T-helper 1 cell (primary cell): ENCODE results near the gene RETN.
A peak's percentile ranks its signal among the peaks of the same experiment; 100 is the strongest.

Source experiments
- DNase-seq, 5 donors: peaks; one replicate each; pipeline ENCODE4 v3.0.0-alpha.2; 2012 to 2020

RETN gene

DNA sequence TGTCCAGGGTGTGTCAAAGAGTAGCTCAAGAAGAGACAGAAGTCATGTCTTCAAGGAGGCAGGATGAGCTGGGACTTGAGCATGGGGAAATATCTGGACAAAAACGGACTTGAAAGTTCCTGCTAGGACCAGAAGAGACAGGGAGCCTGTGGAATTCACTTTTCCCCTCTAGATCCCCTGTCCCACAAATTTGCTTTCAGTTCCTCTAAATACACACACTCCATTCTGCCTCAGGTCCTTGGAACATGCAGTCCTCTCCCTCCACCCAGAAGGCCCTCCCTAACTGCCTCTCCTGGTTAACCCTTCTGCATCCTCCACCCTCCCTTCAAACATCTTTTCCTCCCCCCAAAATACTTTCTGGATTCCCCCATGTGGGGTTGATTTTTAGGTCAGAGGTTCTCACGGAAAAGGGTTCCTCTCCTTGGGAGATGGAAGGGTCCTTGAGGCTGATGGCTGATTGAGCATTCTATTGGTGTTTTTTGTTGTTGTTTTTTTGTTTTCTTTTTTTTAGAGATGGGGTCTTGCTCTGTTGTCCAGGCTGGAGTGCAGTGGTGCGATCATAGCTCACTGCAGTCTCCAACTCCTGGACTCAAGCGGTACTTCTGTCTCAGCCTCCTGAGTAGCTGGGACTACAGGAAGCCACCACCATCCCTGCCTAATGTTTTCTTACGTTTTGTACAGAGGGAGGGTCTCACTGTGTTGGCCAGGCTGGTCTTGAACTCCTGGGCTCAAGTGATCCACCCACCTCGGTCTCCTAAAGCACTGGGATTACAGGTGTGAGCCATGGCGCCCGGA lies 6.9 kb upstream of the RETN start:
- no peak for DNase-seq

GRCh38 chr19:7662657-7663056 lies 6.2 kb upstream of the RETN start:
- DNase-seq, result no peak

DNA sequence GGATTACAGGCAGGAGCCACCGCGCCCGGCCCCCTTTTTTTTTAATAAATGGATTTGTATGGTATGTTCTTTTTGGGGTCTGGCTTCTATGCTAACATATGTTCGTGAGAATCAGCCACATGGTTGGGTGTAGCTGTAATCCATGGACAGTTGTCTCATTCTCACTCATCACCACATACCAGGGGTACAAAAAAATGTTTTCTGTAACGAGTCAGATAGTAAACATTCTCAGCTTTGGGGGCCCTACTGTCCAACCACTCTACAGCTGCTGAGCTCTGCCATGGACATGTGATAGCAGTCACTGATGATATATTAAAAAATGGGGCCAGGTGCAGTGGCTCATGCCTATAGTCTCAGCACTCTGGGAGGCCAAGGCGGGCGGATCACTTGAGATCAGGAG lies 5.1 kb upstream of the RETN start:
- DNase-seq, result no peak

GRCh38 chr19:7665076-7665475 lies 3.8 kb upstream of the RETN start:
- no peak for DNase-seq

DNA sequence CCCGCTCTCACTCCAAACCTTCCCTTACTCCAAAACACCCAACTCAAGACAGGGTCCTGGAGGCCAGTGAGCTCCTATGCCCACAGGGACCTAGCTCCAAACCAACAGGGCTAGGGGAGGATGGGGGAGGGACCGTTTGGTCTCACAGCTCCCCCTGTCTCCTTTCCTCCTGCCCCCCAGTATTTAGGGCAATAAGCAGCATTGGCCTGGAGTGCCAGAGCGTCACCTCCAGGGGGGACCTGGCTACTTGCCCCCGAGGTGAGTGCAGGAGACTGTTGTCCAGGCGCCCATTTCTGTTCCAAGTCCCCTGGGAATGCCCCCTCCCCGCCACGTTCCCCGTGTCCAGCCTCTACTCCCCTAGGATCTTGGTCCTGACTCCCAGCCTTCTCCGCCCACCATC lies 792 bp downstream of the RETN start:
- DNase-seq, result no peak

GRCh38 chr19:7670150-7670783 lies 1.4 kb downstream of the RETN start:
- DNase-seq, result peak in 1 of 5 donors; percentile 24

DNA sequence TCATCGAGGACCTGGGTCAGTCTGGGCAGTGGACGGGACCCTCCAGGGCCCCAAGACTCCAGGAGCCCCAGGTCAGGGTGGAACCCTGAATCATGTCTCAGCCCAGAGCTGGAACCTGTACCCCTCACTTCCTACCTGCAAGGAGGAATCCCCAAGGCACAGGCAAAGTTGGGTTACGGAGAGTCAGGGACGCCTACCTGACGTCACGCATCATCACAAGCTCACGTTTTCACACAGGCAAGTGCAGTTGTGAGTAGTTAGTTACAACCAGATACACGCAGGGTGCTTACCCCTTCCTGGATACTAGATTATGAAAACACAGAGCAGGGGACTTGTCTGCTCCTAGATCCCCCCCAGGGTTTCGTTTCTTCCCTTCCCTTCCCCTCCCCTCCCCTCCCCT lies 1.9 kb downstream of the RETN start:
- no peak for DNase-seq

GRCh38 chr19:7672522-7672921 lies 3.7 kb downstream of the RETN start:
- no peak for DNase-seq

DNA sequence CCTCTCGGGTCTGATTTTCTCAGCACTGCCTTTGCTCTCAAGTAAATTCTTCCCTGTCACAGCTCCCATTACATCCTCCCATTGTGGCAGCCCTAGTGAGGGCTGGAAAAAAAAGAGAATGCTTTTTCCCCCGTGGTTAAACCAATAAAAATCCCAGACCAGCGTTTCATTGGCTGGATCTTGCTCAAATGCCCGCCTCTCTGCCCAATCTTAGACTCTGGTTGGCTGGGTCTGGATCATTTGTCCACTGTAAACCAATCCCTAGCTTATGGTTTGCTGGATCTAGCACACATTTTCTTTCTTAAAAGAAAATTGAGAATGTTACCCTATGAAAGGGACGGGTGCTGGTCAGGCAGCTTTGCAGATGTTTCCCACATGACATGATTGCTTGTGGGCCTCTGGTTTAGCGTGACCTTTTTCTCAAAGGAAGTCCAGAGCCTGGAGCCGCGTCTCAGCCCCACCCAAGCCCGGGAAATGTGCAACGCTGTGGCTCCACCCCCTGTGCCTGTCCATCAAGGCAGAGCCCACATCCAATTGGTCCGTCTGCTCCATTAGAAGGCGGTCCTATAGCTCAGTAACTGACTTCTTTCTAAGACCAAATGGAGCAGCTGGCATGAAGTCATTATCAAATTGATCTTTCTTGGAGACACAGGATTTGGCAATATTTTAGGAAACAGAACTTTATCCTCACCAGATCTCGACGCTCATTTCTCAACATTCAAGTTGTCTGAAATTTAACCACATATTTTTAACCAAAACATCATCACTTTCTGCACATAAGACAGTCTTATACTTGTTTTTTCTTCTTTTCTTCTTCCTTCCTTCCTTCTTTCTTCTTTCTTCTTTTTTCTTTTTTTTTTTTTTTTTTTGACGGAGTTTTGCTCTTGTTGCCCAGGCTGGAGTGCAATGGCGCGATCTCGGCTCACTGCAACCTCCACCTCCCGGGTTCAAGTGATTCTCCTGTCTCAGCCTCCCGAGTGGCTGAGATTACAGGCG lies 5.5 kb downstream of the RETN start:
- DNase-seq, result peak in 1 of 5 donors; percentile 45

DNA sequence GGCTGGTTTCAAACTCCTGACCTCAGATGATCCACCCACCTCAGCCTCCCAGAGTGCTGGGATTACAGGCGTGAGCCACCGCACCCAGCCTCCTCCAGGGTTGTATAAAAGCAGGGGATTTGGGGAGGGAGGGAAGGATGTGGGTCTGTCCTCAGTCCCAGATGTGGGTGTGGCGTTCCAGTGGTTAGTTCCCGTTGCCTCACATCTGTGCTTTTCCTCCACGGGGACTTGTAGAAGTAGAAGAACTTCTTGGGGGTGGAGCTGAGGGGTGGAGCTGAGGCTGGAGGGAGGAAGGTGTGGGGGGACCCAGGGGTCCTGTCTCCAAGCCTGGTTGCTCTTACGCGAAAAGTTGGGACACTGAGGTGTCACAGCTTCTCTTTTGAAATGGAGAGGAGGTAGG lies 7.5 kb downstream of the RETN start:
- no peak for DNase-seq

DNA sequence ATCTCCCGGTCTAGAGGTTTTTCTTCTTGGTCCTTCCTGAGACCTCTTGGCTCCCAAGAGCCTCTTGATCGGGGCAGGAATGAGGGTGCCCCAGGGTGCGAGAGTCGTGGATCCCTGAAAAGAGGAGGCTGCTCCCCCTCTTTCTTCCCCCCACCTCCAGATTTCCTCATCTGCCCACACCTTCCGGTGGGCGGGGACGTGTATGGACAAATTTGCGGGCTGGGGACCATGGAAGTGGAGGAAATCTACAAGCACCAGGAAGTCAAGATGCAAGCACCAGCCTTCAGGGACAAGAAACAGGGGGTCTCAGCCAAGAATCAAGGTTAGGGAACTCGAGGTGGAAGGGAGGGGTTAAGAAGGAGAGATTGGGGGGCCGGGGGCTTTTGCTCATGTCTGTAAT lies 8.0 kb downstream of the RETN start, which contains the start of gene MCEMP1:
TSS of gene MCEMP1 (plus strand) at position 237 of the 400 bp plus-strand sequence. CDS start at position 268, 31 bp downstream.
- DNase-seq, result no peak

GRCh38 chr19:7677669-7678311 lies 8.9 kb downstream of the RETN start:
- no peak for DNase-seq

DNA sequence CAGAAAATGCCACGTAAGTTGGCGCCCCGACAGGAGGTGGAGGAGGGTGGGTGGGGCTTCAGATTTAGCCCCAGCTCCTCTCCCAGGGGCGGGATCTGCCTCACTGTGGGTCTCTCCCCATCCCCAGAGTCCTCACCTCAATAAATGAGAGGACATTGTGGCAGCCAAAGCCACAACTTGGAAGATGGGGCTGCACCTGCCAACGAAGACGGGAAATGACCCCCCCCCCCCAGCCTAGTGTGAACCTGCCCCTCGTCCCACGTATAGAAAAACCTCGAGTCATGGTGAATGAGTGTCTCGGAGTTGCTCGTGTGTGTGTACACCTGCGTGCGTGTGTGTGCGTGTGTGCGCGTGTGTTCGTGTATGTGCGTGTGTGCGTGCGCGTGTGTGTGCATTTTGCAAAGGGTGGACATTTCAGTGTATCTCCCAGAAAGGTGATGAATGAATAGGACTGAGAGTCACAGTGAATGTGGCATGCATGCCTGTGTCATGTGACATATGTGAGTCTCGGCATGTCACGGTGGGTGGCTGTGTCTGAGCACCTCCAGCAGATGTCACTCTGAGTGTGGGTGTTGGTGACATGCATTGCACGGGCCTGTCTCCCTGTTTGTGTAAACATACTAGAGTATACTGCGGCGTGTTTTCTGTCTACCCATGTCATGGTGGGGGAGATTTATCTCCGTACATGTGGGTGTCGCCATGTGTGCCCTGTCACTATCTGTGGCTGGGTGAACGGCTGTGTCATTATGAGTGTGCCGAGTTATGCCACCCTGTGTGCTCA lies 10.3 kb downstream of the RETN start:
- peak; percentile 36 to 72 (median 63) for DNase-seq

DNA sequence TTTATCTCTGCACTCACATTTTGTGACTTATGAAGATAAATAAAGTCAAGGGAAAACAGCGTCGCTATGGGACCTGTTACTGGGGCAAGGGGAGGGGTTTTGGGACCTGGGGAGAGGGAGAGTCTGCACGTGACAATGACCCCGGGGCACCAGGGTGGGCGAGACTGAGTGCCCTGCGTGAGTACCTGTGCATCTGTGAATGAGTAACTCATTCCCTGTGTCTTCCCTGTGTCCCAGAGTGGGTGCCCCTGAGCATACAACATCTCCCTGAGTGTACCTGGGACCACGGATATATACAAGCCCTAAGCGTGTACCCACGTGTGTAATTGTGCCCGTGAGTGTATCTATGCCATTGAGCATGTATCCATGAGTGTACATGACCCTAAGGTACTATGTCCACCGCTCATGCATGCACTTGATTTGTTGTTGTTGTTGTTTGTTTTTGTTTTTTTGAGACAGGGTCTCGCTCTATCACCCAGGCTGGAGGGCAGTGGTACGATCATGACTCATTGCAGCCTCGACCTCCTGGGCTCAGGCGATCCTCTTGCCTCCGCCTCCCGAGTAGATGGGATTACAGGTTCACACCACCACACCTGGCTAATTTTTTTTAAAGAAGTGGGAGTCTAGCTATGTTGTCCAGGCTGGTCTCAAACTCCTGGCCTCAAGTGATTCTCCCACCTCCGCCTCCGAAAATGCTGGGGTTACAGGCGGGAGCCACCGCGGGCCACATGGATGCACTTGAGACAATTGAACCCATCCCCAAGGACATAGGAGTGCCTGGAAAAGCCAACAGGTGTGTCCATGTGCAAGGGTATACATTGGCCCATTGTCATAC lies 11.1 kb downstream of the RETN start:
- no peak for DNase-seq

DNA sequence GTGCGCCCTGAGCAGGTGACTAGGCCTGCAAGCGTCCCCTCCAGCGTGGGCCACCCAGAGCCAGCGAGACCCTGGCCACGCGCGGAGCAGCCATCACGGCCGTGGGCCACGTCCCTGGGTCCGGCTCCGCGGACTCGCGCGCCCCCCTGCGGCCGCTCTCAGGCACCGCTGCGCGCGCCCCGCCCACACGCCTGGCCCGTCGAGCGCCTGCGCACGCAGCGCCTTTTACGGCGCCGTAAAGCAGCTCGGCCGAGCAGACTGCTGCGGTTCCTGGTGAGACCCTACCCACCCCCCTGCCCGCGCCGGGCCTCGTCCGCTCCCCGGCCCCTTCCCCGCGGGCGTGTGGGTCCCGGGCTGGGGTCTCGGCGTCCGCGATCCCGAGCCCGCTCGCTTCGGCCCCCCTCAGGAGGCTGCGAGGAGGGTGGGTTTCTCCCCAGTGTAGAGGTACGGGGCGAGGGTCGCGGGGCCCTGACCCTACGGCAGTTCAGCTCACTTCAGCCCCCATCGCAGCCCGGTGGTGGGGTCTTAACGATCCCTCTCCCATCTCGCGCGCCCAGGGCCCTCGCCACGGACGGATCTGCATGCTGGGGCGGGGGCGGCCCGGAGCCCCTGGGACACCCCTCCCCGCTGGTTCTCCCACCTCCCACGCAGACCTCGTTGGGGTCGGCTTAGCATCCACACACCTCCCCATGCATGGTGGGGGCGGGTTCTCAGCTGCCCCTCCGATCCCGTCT lies 11.9 kb downstream of the RETN start, which contains the start of gene TRAPPC5:
TSS of gene TRAPPC5 (plus strand) at position 228 of the 734 bp plus-strand sequence. CDS start 1,421 bp downstream, outside the sequence.
- peak; percentile 74 to 89 (median 78) for DNase-seq

- DNase-seq, result peak; percentile 60 to 86 (median 79)
These were observed 12.7 kb downstream of the RETN start for GRCh38 chr19:7681340-7682174.

DNA sequence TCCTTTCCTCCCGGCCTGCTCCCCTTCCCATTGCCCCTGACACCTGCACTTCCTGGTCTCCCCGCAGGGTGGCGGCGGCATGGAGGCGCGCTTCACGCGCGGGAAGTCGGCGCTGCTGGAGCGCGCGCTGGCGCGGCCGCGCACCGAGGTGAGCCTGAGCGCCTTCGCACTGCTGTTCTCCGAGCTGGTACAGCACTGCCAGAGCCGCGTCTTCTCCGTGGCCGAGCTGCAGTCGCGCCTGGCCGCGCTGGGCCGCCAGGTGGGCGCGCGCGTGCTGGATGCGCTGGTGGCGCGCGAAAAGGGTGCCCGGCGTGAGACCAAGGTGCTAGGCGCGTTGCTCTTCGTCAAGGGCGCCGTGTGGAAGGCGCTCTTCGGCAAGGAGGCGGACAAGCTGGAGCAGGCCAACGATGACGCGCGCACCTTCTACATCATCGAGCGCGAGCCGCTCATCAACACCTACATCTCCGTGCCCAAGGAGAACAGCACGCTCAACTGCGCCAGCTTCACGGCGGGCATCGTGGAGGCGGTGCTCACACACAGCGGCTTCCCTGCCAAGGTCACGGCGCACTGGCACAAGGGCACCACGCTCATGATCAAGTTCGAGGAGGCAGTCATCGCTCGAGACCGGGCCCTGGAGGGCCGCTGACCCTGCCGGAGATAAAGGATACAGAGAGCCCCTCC lies 13.5 kb downstream of the RETN start:
- no peak for DNase-seq
